Breast epithelium (tissue), 4 donors: ENCODE results near the gene NDUFB3. TPM values are rescaled to one million over a fixed set of nuclear protein-coding genes. Genes with fewer than 3 reads are reported as not detected.
"Not testable (repeated sequence)": the region's sequence is repeated elsewhere in the genome, so short reads cannot be mapped to it uniquely, and the experiment has no call there.

Experiments
- DNase-seq, 2 donors: peaks; one replicate each; pipeline ENCODE4 v3.0.0-alpha.2; 2019; ENCODE audit warnings: low spot score in 2 of 2
- H3K27ac ChIP-seq, 2 donors: fragments of 200-600 bp; sonication (generic) in 1 of 2; one replicate each; pipeline ENCODE4 v1.5.1; 2016 to 2019; ENCODE audit warnings: mild to moderate bottlenecking in 1 of 2
- H3K27me3 ChIP-seq, 2 donors: fragments of 200-600 bp; sonication (generic) in 1 of 2; one replicate each; pipeline versions ENCODE4 v1.5.1 to v1.6.0; 2017 to 2019; ENCODE audit warnings: control low read depth in 1 of 2, mild to moderate bottlenecking in 1 of 2
- H3K36me3 ChIP-seq: fragments of 200-600 bp; one replicate; pipeline ENCODE4 v1.5.1; 2019
- H3K4me1 ChIP-seq, 2 donors: fragments of 200-600 bp; sonication (generic); one replicate each; pipeline ENCODE4 v1.5.1; 2016 to 2019; ENCODE audit warnings: control low read depth in 1 of 2
- H3K4me3 ChIP-seq, 3 donors: fragments of 200-600 bp; sonication (generic); 1 replicate in 2 of 3; 2 replicates in 1 of 3; pipeline ENCODE4 v1.5.1; 2016 to 2019; ENCODE audit warnings: mild to moderate bottlenecking in 3 of 3, moderate library complexity in 2 of 3
- H3K9me3 ChIP-seq, 2 donors: fragments of 200-600 bp; sonication (generic) in 1 of 2; one replicate each; pipeline ENCODE4 v1.5.1; 2016 to 2019; ENCODE audit warnings: control low read depth in 1 of 2
- POLR2A ChIP-seq: fragments of 450-650 bp; IDR thresholded peaks from one replicate; pipeline ENCODE4 v1.6.1; 2016; ENCODE audit warnings: antibody characterized with exemption, mild to moderate bottlenecking, moderate library complexity
- POLR2AphosphoS5 ChIP-seq, 3 donors: sonication (generic); formaldehyde crosslinking; IDR thresholded peaks; one replicate each; pipeline ENCODE4 v1.6.1; 2017; ENCODE audit warnings: antibody characterized with exemption in 3 of 3
- intact Hi-C: fragments of 100-400 bp; cut with DNase I; formaldehyde crosslinking; loops from one replicate; pipeline ENCODE4 v1.15.1; 2023; ENCODE audit warnings: low total_unique reads
- total RNA-seq, 3 donors: library from RNA; depleted of rRNA; stranded (reverse); fragments of >200 nt; gene quantifications; one replicate each; pipeline ENCODE4 v1.1.0, GENCODE V29; 2016
- TF ChIP-seq, protein P1 (sequence below), 3 donors: fragments of 450-650 bp; IDR thresholded peaks; one replicate each; pipeline ENCODE4 v1.5.1; 2016 to 2017; ENCODE audit warnings: antibody characterized with exemption in 3 of 3, mild to moderate bottlenecking in 3 of 3, moderate library complexity in 3 of 3

NDUFB3 gene
- total RNA-seq, 3 donors from 2014 or later = 40.8 to 51.5 (median 41.4) TPM

DNA sequence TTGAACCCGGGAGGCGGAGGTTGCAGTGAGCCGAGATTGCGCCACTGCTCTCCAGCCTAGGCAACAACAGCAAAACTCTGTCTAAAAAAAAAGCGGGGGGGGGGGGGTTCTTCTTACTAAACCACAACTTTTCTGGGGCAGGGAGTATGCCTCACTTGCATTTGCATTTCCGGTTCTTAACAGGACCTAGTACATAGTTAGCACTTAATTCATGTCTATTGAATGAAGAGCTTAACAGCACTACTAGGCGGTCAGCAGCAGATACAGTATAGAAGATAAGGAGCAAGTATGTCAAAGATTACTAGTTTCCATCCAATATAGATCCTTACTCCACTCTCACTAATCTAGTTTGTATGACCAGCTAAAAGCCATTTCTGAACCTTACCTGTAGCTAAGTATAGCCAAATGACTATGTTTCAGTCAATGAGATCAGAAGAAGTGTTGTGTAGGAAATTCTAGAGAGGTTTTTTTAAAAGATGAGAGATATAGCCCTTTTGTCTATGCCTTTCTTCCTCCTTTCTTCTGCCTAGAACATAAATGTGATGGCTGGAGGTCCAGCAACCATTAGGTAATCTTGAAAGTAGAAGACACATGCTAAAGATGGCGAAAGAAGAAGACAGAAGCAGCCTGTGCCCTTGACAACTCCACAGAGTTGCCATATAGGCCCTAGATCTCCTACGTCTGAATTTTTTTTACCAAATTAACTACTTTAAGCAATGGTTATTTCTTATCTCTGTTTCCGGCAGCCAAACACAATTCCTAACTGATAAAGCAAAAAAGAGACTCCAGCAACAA lies 11.6 kb upstream of the NDUFB3 start:
- H3K4me1 ChIP-seq = no peaks in the 10 kb centered on the region
- H3K9me3 ChIP-seq = no peaks in the 10 kb centered on the region
- no peak for DNase-seq
- no peak overlapping the region for H3K4me3 ChIP-seq
- intact Hi-C loops = no loop called here
- H3K27ac ChIP-seq = no peak overlapping the region
- no peaks in the 10 kb centered on the region for H3K36me3 ChIP-seq
- TF ChIP-seq, protein P1, sequence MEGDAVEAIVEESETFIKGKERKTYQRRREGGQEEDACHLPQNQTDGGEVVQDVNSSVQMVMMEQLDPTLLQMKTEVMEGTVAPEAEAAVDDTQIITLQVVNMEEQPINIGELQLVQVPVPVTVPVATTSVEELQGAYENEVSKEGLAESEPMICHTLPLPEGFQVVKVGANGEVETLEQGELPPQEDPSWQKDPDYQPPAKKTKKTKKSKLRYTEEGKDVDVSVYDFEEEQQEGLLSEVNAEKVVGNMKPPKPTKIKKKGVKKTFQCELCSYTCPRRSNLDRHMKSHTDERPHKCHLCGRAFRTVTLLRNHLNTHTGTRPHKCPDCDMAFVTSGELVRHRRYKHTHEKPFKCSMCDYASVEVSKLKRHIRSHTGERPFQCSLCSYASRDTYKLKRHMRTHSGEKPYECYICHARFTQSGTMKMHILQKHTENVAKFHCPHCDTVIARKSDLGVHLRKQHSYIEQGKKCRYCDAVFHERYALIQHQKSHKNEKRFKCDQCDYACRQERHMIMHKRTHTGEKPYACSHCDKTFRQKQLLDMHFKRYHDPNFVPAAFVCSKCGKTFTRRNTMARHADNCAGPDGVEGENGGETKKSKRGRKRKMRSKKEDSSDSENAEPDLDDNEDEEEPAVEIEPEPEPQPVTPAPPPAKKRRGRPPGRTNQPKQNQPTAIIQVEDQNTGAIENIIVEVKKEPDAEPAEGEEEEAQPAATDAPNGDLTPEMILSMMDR (IDR thresholded peaks at IDR 0.05) = no peak
- no peak for TF ChIP-seq POLR2A
- TF ChIP-seq POLR2AphosphoS5 (IDR thresholded peaks at IDR 0.05) = no peak
- no peaks in the 10 kb centered on the region for H3K27me3 ChIP-seq

DNA sequence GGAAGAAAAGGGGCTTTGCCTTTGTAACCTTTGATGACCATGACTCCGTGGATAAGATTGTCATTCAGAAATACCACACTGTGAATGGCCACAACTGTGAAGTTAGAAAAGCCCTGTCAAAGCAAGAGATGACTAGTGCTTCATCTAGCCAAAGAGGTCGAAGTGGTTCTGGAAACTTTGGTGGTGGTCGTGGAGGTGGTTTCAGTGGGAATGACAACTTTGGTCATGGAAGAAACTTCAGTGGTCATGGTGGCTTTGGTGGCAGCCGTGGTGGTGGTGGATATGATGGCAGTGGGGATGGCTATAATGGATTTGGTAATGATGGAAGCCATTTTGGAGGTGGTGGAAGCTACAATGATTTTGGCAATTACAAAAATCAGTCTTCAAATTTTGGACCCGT lies 8.3 kb upstream of the NDUFB3 start:
- intact Hi-C loops, H3K4me1 ChIP-seq, H3K9me3 ChIP-seq, H3K4me3 ChIP-seq, DNase-seq, H3K27ac ChIP-seq, H3K36me3 ChIP-seq, H3K27me3 ChIP-seq: not testable (repeated sequence)

DNA sequence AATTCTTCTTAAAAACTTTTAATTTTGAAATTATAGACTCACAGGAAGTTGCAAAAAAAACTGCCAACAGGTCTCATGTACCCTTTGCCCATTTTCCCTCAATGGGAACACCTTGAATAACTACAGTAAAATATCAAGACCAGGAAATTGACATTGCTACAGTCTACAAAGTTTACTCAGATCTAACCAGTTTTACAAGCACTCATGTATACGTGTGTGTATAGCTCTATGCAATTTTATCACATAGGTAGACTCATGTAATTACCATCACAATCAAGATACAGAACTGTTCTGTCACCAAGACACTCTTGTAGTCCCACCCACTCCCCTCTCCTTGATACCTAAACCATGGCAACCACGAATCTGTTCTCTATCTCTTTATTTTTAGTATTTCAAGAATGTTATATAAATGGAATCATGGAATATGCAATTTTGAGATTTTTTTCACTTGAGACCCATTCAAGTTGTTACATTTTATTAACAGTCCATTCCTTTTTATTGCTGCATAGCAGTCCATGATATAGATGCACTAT lies 6.9 kb upstream of the NDUFB3 start:
- Histone ChIP-seq H3K36me3 (no peaks in the 10 kb centered on the region), H3K27me3 (no peaks in the 10 kb centered on the region), H3K27ac (no peak overlapping the region), H3K9me3 (no peaks in the 10 kb centered on the region), H3K4me3 (no peak overlapping the region), H3K4me1 (peaks cover 0 to 4% of the 10 kb centered on the region in 2 donors)
- TF ChIP-seq POLR2AphosphoS5 (IDR thresholded peaks at IDR 0.05) (no peak), POLR2A (no peak)
- TF ChIP-seq, protein P1 (IDR thresholded peaks at IDR 0.05) = no peak
- no peak for DNase-seq
- intact Hi-C loops = no loop called here

DNA sequence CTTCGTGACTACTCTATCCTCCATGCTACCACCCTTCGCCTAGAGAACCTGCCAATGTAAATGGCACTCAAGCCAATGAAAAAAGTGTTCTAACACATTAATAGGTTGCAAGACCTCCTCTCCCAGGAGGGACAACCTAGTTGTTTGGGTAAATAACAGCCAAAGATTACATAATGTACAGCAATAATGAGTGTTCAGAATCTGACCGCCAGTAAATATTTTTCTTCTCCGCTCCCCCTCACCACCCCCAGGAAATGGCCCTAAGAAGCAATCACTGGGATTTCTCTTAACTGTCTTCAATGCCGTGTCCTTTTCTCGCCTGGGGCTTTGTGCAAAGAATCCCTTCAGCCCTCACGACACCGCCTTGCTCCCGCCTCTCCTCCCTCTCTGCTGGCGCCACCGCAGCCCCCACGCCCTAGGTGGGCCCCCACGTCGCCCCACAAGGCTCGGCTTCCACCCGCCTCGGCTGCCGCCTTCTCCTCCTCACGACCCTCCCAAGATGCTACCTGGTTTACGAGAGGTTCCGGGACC lies 788 bp upstream of the NDUFB3 start:
- H3K4me3 ChIP-seq = peak overlapping the region; percentile 88 to 95 (median 93)
- H3K36me3 ChIP-seq = no peaks in the 10 kb centered on the region
- intact Hi-C loops = no loop called here
- no peak for DNase-seq
- H3K27me3 ChIP-seq = no peaks in the 10 kb centered on the region
- TF ChIP-seq POLR2A (no peak), POLR2AphosphoS5 (IDR thresholded peaks at IDR 0.05) (no peak)
- TF ChIP-seq, protein P1 (IDR thresholded peaks at IDR 0.05) = no peak
- no peaks in the 10 kb centered on the region for H3K9me3 ChIP-seq
- H3K4me1 ChIP-seq = peaks cover 0 to 12% of the 10 kb centered on the region in 2 donors
- peak overlapping the region; percentile 86 to 90 for H3K27ac ChIP-seq

DNA sequence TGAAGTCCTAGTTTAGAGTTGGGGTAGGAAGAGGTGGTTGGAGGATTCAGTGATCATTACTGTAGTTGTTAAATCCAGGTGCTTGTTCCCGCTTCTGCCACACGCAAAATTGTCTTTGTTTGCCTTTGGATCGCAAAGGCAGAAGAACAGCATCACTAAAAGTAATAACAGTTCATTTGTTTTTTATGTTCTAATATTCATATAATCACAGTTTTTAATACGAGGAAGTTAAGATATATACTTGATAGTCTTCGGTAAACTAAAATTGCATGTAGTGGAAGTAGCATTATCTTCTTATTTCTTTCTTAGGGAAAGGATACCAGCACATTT lies 365 bp downstream of the NDUFB3 start:
- Histone ChIP-seq H3K4me1 (peaks cover 0 to 12% of the 10 kb centered on the region in 2 donors), H3K36me3 (no peaks in the 10 kb centered on the region), H3K4me3 (peak overlapping the region; percentile 88 to 95 (median 93)), H3K9me3 (no peaks in the 10 kb centered on the region), H3K27ac (peak overlapping the region; percentile 86 to 90), H3K27me3 (no peaks in the 10 kb centered on the region)
- TF ChIP-seq, protein P1 (IDR thresholded peaks at IDR 0.05) = no peak
- TF ChIP-seq POLR2AphosphoS5 (IDR thresholded peaks at IDR 0.05) (no peak), POLR2A (no peak)
- no peak for DNase-seq
- intact Hi-C loops = no loop called here
